DOHH2 (cell line): ENCODE data around the gene VWF.

ENCODE experiments used
- H3F3A ChIP-seq: fragments of 200-600 bp; sonication (generic), shearing (Covaris generic); 2 replicates; pipeline ENCODE4 v1.6.0; 2016; ENCODE audit warnings: antibody characterized with exemption, mild to moderate bottlenecking; ENCODE audit not compliant: control insufficient read depth, insufficient read depth
- H3K27ac ChIP-seq: fragments of 200-600 bp; sonication (generic); 2 replicates; pipeline ENCODE4 v1.5.1; 2014; ENCODE audit warnings: low read depth, mild to moderate bottlenecking, low read length, moderate library complexity
- H3K27me3 ChIP-seq: fragments of 200-600 bp; sonication (generic); 2 replicates; pipeline ENCODE4 v1.6.1; 2014; ENCODE audit warnings: mild to moderate bottlenecking, low read length, mixed read lengths; ENCODE audit not compliant: control insufficient read depth
- H3K36me3 ChIP-seq: fragments of 200-600 bp; sonication (generic); 2 replicates; pipeline ENCODE4 v1.6.1; 2014; ENCODE audit warnings: mild to moderate bottlenecking, low read length, moderate library complexity, mixed read lengths; ENCODE audit not compliant: control insufficient read depth
- H3K4me1 ChIP-seq: fragments of 200-600 bp; sonication (generic); 2 replicates; pipeline ENCODE4 v1.6.1; 2014; ENCODE audit warnings: mild to moderate bottlenecking, low read length, mixed read lengths; ENCODE audit not compliant: control insufficient read depth
- H3K4me2 ChIP-seq: fragments of 200-600 bp; sonication (generic); 2 replicates; pipeline ENCODE4 v1.6.0; 2014; ENCODE audit warnings: mild to moderate bottlenecking, low read length, moderate library complexity
- H3K4me3 ChIP-seq: fragments of 200-600 bp; sonication (generic); 2 replicates; pipeline ENCODE4 v1.5.1; 2014; ENCODE audit warnings: mild to moderate bottlenecking, low read length, mixed read lengths
- H3K79me2 ChIP-seq: fragments of 200-600 bp; sonication (generic); 2 replicates; pipeline ENCODE4 v1.6.1; 2014; ENCODE audit warnings: mild to moderate bottlenecking, low read length, mixed read lengths; ENCODE audit not compliant: control insufficient read depth
- H3K9me2 ChIP-seq: fragments of 200-600 bp; sonication (generic); replicated peaks from 2 replicates; pipeline ENCODE4 v1.6.1; 2014; ENCODE audit warnings: mild to moderate bottlenecking, low read length, mixed read lengths; ENCODE audit not compliant: control insufficient read depth
- H3K9me3 ChIP-seq: fragments of 200-600 bp; sonication (generic); 2 replicates; pipeline ENCODE4 v1.6.1; 2014; ENCODE audit warnings: antibody characterized with exemption, low read length, mixed read lengths; ENCODE audit not compliant: control insufficient read depth, insufficient read depth
- H4K20me1 ChIP-seq: fragments of 200-600 bp; sonication (generic); 2 replicates; pipeline ENCODE4 v1.6.0; 2014; ENCODE audit warnings: low read depth, mild to moderate bottlenecking, antibody characterized with exemption, low read length, moderate library complexity; ENCODE audit not compliant: control insufficient read depth, insufficient read depth
- EZH2phosphoT487 ChIP-seq: fragments of 200-600 bp; sonication (generic); IDR thresholded peaks from 2 replicates; pipeline ENCODE4 v1.6.1; 2017; ENCODE audit warnings: borderline replicate concordance, mild to moderate bottlenecking, antibody characterized with exemption, low read length, moderate library complexity, mixed read lengths
- TF ChIP-seq, protein P1 (sequence below): fragments of 200-600 bp; sonication (generic); IDR thresholded peaks from one replicate; pipeline ENCODE4 v1.5.1; 2014; ENCODE audit warnings: antibody characterized with exemption, mild to moderate bottlenecking, low read depth, low read length; ENCODE audit not compliant: poor library complexity, severe bottlenecking

VWF gene

DNA sequence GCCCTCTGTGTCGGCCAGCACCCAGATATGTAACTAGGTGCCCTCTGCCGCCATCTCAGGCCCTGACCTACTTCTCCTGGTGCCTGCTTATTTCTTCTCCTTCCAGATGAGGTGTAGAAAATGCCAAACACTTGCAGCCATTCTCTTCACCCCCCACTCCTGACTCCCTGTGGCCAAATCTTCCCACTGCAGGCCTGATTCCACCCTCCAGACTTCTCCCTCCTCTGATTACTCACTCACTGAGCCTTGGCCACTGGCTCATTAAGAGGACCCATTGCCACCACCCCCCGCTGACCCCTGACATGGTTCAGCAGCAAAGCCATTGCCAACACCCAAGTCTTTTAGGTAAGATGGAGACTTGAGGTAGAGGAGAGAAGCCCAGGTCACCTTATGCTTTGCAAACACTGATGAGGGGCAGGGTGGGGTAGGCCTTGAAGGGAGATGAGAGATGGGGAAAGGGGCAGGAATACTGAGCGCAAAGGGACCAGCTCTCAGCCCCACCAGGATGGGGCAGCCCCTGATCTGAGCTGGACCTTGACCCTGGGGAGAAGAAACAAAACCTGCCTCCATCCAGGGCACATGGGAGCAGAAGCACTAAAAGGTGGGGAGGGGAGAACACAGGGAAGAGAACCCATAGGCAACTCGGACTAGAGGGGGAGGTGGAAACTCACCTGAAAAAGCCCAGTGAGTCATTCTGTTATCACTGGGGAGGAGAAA lies 154.3 kb downstream of the VWF start:
- Histone ChIP-seq H3K9me2 (no peaks in the 10 kb centered on the region), H3K27ac (no peak overlapping the region), H3K4me3 (no peak overlapping the region), H3K9me3 (no peaks in the 10 kb centered on the region), H3K4me2 (no peak overlapping the region), H4K20me1 (no peaks in the 10 kb centered on the region), H3K79me2 (no peaks in the 10 kb centered on the region), H3K4me1 (no peaks in the 10 kb centered on the region), H3F3A (no peaks in the 10 kb centered on the region), H3K27me3 (peaks cover 6% of the 10 kb centered on the region), H3K36me3 (no peaks in the 10 kb centered on the region)
- TF ChIP-seq, protein P1, sequence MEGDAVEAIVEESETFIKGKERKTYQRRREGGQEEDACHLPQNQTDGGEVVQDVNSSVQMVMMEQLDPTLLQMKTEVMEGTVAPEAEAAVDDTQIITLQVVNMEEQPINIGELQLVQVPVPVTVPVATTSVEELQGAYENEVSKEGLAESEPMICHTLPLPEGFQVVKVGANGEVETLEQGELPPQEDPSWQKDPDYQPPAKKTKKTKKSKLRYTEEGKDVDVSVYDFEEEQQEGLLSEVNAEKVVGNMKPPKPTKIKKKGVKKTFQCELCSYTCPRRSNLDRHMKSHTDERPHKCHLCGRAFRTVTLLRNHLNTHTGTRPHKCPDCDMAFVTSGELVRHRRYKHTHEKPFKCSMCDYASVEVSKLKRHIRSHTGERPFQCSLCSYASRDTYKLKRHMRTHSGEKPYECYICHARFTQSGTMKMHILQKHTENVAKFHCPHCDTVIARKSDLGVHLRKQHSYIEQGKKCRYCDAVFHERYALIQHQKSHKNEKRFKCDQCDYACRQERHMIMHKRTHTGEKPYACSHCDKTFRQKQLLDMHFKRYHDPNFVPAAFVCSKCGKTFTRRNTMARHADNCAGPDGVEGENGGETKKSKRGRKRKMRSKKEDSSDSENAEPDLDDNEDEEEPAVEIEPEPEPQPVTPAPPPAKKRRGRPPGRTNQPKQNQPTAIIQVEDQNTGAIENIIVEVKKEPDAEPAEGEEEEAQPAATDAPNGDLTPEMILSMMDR: no peak
- no peak for TF ChIP-seq EZH2phosphoT487

DNA sequence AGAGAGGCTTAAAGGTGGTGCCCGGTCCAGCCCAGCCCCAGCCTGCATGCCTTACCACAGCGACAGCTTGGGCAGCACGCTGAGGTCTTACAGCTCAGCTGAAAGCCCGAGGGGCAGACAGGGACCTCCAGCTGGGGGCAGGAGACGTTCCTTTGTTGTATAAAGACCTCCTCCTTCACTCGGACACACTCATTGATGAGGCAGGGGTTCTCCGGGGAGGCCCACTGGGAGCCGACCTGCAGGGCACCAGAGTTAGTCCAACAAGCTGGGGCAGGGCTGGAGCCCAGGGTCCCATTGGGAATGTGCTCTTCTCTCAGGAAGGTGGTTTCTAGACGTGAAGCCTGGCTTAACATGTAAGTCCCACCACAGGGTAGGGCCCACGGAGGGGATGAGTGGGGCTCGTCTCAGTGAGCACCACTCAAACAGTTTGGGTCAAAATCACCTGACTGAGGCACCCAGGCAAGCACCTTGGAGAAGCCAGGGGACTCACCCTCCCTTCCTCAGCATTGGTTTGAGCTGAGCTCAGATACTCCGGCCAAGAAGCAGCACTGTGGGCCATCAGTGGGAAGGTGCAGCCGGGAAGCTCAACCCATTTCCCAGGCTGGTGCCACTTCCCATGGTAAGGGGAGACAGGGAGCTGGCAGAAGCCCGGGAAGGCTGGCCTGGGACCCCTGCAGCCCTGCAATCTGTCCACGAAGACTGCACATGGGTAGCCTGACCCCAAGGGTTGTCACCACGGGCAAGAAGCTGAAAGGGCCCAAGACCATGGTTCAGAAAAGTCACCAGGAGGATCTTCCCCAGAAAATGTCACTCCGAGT lies 155.1 kb downstream of the VWF start:
- Histone ChIP-seq H3K4me3 (no peak overlapping the region), H3K36me3 (no peaks in the 10 kb centered on the region), H3K4me1 (no peaks in the 10 kb centered on the region), H3K4me2 (no peak overlapping the region), H3K27ac (no peak overlapping the region), H3K27me3 (peaks cover 6% of the 10 kb centered on the region), H4K20me1 (no peaks in the 10 kb centered on the region), H3F3A (no peaks in the 10 kb centered on the region), H3K9me3 (no peaks in the 10 kb centered on the region), H3K9me2 (no peaks in the 10 kb centered on the region), H3K79me2 (no peaks in the 10 kb centered on the region)
- TF ChIP-seq EZH2phosphoT487: no peak
- TF ChIP-seq, protein P1: no peak

DNA sequence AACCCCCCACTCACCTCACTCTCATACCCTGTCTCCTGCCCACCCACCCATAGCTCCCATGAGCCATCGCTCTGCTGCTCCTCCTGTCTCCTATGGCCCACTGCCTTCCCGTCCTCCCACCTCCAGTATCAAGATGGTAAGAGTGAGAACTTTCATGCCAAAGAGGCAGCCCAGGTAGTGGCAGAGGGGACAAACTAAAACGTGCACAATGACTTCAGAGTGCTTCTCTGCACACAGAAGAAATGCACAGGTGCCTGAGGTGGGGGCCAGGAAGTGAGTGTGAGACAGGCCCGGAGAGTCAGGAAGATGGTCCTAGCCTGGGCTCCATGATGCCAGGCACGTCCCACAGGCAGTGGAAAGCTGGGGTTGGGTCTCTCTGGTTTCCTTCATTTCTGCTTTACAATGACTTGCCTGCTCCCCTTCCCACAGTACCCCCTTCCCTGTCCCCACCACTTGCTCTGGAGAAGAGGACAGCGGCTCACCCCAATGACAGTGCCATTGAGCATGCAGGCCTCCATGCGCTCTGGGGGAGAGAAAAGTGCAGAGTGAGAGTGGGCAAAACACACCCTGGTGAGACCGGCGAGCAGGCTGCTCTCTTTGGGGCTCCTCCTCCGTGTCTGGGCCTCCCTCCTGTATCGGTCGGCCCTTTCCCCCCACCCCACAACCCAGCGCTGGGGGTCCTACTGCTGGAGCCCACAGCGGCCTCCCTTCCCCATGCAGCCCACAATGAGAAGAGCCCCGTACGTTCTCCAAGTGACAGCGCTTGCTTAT lies 156.6 kb downstream of the VWF start:
- Histone ChIP-seq H3K4me1 (no peaks in the 10 kb centered on the region), H3K9me3 (no peaks in the 10 kb centered on the region), H3K4me3 (no peak overlapping the region), H3K79me2 (no peaks in the 10 kb centered on the region), H4K20me1 (no peaks in the 10 kb centered on the region), H3K4me2 (no peak overlapping the region), H3K27me3 (peaks cover 6% of the 10 kb centered on the region), H3K36me3 (no peaks in the 10 kb centered on the region), H3F3A (no peaks in the 10 kb centered on the region), H3K27ac (no peak overlapping the region), H3K9me2 (no peaks in the 10 kb centered on the region)
- no peak for TF ChIP-seq EZH2phosphoT487
- TF ChIP-seq, protein P1: no peak
